HUES48 (cell line): Measurements from ENCODE around the gene KLC3.

Experiments used
- H3K27ac ChIP-seq: one replicate; pipeline ENCODE4 v1.7.0; 2013; ENCODE audit warnings: low read depth, low read length, inconsistent platforms
- H3K27me3 ChIP-seq: 2 replicates; pipeline ENCODE4 v1.6.1; 2013; ENCODE audit warnings: mild to moderate bottlenecking, low read length; ENCODE audit not compliant: control insufficient read depth, insufficient read depth
- H3K36me3 ChIP-seq: 2 replicates; pipeline ENCODE4 v1.6.1; 2013; ENCODE audit warnings: low read length; ENCODE audit not compliant: control insufficient read depth, insufficient read depth
- H3K4me1 ChIP-seq: 2 replicates; pipeline ENCODE4 v1.6.1; 2013; ENCODE audit warnings: mild to moderate bottlenecking, low read length; ENCODE audit not compliant: control insufficient read depth, insufficient read depth
- H3K4me3 ChIP-seq: 2 replicates; pipeline ENCODE4 v1.5.1; 2013; ENCODE audit warnings: mild to moderate bottlenecking, low read depth, low read length
- H3K9ac ChIP-seq: 2 replicates; pipeline ENCODE4 v1.6.1; 2013; ENCODE audit warnings: mild to moderate bottlenecking, low read depth, low read length, moderate library complexity
- H3K9me3 ChIP-seq: 2 replicates; pipeline ENCODE4 v1.6.1; 2013; ENCODE audit warnings: low read length; ENCODE audit not compliant: control insufficient read depth, insufficient read depth

The KLC3 gene

GRCh38 chr19:45340232-45340898, at the start of gene KLC3:
Gene KLC3, plus strand, starts transcription at chr19:45340750. Its CDS starts 4,792 bp downstream, at chr19:45345542.
- H3K9ac ChIP-seq: no peak within 1 kb of the TSS
- H3K4me3 ChIP-seq: peak within 1 kb of the TSS; percentile 66
- no peaks in the 10 kb centered on the region for H3K9me3 ChIP-seq
- H3K36me3 ChIP-seq: no peaks in the 10 kb centered on the region
- H3K27ac ChIP-seq: no peak within 1 kb of the TSS
- H3K27me3 ChIP-seq: peaks cover 23% of the 10 kb centered on the region
- H3K4me1 ChIP-seq: no peaks in the 10 kb centered on the region

- Histone ChIP-seq H3K27ac (no peak overlapping the region), H3K9me3 (no peaks in the 10 kb centered on the region), H3K4me3 (no peak overlapping the region), H3K9ac (no peak overlapping the region), H3K36me3 (peaks cover 17% of the 10 kb centered on the region), H3K4me1 (no peaks in the 10 kb centered on the region), H3K27me3 (no peaks in the 10 kb centered on the region)
Observed at GRCh38 chr19:45291834-45292233, 48.7 kb upstream of the KLC3 start.

GRCh38 chr19:45293682-45294081, 46.9 kb upstream of the KLC3 start:
- H3K4me1 ChIP-seq: no peaks in the 10 kb centered on the region
- peaks cover 9% of the 10 kb centered on the region for H3K36me3 ChIP-seq
- no peak overlapping the region for H3K27ac ChIP-seq
- no peak overlapping the region for H3K9ac ChIP-seq
- H3K9me3 ChIP-seq: no peaks in the 10 kb centered on the region
- no peak overlapping the region for H3K4me3 ChIP-seq
- no peaks in the 10 kb centered on the region for H3K27me3 ChIP-seq

GRCh38 chr19:45294291-45295029, 46.1 kb upstream of the KLC3 start:
- Histone ChIP-seq H3K4me3 (no peak overlapping the region), H3K27me3 (no peaks in the 10 kb centered on the region), H3K9ac (no peak overlapping the region), H3K27ac (no peak overlapping the region), H3K9me3 (no peaks in the 10 kb centered on the region), H3K36me3 (peaks cover 12% of the 10 kb centered on the region), H3K4me1 (no peaks in the 10 kb centered on the region)

- 0 out of 2 replicates have a peak, but pooled peaks cover 3% of the 10 kb centered on the region for H3K36me3 ChIP-seq
Observed at GRCh38 chr19:45295873-45296272, 44.7 kb upstream of the KLC3 start.

GRCh38 chr19:45296355-45296754, 44.2 kb upstream of the KLC3 start:
- Histone ChIP-seq H3K27me3 (no peaks in the 10 kb centered on the region), H3K4me3 (no peak overlapping the region), H3K4me1 (no peaks in the 10 kb centered on the region), H3K9ac (no peak overlapping the region), H3K36me3 (0 out of 2 replicates have a peak, but pooled peaks cover 3% of the 10 kb centered on the region), H3K27ac (no peak overlapping the region), H3K9me3 (no peaks in the 10 kb centered on the region)

More at GRCh38 chr19:45295873-45296272, 44.7 kb upstream of the KLC3 start:
- Histone ChIP-seq H3K27ac (no peak overlapping the region), H3K9ac (no peak overlapping the region), H3K4me3 (no peak overlapping the region), H3K9me3 (no peaks in the 10 kb centered on the region), H3K4me1 (no peaks in the 10 kb centered on the region), H3K27me3 (no peaks in the 10 kb centered on the region)

GRCh38 chr19:45297674-45298073, 42.9 kb upstream of the KLC3 start:
- no peak overlapping the region for H3K27ac ChIP-seq
- H3K9me3 ChIP-seq: no peaks in the 10 kb centered on the region
- no peak overlapping the region for H3K9ac ChIP-seq
- H3K36me3 ChIP-seq: 0 out of 2 replicates have a peak, but pooled peaks cover 3% of the 10 kb centered on the region
- no peaks in the 10 kb centered on the region for H3K27me3 ChIP-seq
- no peak overlapping the region for H3K4me3 ChIP-seq
- H3K4me1 ChIP-seq: no peaks in the 10 kb centered on the region

- no peaks in the 10 kb centered on the region for H3K4me1 ChIP-seq
- no peaks in the 10 kb centered on the region for H3K9me3 ChIP-seq
- no peak overlapping the region for H3K4me3 ChIP-seq
- H3K27ac ChIP-seq: no peak overlapping the region
- no peaks in the 10 kb centered on the region for H3K27me3 ChIP-seq
- H3K9ac ChIP-seq: no peak overlapping the region
- H3K36me3 ChIP-seq: 0 out of 2 replicates have a peak, but pooled peaks cover 3% of the 10 kb centered on the region
Observed at GRCh38 chr19:45298264-45298663, 42.3 kb upstream of the KLC3 start.

GRCh38 chr19:45299719-45300118, 40.8 kb upstream of the KLC3 start:
- H3K4me1 ChIP-seq: no peaks in the 10 kb centered on the region
- no peak overlapping the region for H3K4me3 ChIP-seq
- H3K36me3 ChIP-seq: 0 out of 2 replicates have a peak, but pooled peaks cover 3% of the 10 kb centered on the region
- peaks cover 5% of the 10 kb centered on the region; the same call in 1 of the 2 replicates for H3K27me3 ChIP-seq
- H3K9me3 ChIP-seq: no peaks in the 10 kb centered on the region
- no peak overlapping the region for H3K27ac ChIP-seq
- H3K9ac ChIP-seq: no peak overlapping the region

- Histone ChIP-seq H3K4me1 (no peaks in the 10 kb centered on the region), H3K9me3 (no peaks in the 10 kb centered on the region), H3K27ac (no peak overlapping the region), H3K9ac (no peak overlapping the region), H3K27me3 (peaks cover 18% of the 10 kb centered on the region), H3K4me3 (no peak overlapping the region), H3K36me3 (0 out of 2 replicates have a peak, but pooled peaks cover 3% of the 10 kb centered on the region)
Observed at GRCh38 chr19:45302416-45302815, 38.1 kb upstream of the KLC3 start.
